GM21576 (cell line): ENCODE results near the gene HTATSF1.

Experiments used
- ATAC-seq: cut with Tn5 transposase; IDR thresholded peaks from one replicate; pipeline ENCODE4 v1.9.1; 2021; ENCODE audit warnings: mild to moderate bottlenecking, moderate library complexity; ENCODE audit not compliant: unreplicated experiment

Gene HTATSF1

DNA sequence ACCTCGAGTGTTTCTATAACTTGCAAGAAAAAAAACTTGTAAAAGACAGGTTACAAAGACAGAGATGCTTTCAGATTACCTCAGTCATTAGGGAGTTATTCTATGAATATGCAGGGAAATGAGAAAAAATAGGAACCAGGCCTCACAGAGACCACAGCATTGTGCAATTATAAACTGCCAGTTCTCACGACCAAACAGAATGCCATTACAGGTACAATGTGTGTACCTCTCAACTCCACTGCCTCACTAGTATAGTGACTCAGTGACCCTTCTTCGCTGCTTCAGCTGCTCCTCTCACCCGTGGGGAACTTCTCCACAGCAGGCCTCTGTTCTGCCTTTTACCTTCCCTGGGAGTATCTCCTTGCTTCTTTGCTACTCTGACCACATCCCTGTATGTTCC is 2.3 kb upstream of the HTATSF1 start:
- ATAC-seq: no peak

DNA sequence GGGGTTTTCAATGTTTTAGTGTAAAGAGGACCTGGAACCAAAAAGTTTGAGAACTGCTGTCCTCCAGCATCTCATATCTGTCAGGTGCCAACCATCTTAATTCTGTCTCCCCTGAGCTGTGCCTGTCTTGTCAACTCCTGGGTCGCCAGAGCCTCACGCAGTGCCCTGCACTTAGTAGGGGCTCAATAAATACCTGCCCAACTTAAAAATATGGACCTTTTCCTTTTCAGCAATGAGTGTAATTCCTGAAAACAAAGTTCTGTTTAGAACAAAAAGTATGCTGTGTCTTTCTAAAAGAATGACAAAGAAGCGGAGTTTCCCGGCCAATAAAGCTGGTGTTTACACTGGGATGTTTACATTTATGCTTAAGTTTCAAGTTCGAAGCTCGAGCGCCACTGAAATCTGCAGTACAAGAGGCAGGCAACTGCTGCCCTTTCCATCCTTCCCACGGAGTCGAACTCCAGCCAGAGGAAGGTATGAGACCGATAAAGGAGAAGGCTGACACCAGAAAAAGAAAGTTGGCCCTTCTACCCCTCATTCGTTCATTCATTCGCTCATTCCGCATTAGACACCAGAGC is 1.1 kb upstream of the HTATSF1 start:
- no peak for ATAC-seq

- peak; percentile 77 for ATAC-seq
Observed at GRCh38 chrX:136496764-136497555, 432 bp upstream of the HTATSF1 start.

DNA sequence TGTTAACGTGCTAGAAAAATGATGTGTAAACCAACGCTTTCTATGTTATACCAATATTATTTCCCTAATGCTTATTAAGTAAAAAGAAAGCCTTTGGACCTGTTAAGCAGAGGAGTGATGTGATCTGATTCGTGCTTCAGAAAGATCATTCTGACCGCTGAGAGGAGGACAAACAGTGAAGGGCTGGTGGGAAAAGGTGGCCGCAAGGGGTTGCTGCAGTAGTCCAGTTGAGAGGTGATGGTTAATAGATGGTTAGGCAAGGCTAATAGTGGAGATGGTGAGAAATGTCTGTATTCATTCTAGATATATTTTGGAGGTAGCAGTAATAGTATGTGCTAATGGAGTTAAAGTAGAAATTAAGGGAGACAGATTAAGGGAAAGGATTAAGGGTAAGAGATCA is 21.7 kb downstream of the HTATSF1 start:
- no peak for ATAC-seq

- no peak for ATAC-seq
Observed at GRCh38 chrX:136523770-136524169, 26.4 kb downstream of the HTATSF1 start.

GRCh38 chrX:136525738-136526606 is 28.6 kb downstream of the HTATSF1 start:
- no peak for ATAC-seq

DNA sequence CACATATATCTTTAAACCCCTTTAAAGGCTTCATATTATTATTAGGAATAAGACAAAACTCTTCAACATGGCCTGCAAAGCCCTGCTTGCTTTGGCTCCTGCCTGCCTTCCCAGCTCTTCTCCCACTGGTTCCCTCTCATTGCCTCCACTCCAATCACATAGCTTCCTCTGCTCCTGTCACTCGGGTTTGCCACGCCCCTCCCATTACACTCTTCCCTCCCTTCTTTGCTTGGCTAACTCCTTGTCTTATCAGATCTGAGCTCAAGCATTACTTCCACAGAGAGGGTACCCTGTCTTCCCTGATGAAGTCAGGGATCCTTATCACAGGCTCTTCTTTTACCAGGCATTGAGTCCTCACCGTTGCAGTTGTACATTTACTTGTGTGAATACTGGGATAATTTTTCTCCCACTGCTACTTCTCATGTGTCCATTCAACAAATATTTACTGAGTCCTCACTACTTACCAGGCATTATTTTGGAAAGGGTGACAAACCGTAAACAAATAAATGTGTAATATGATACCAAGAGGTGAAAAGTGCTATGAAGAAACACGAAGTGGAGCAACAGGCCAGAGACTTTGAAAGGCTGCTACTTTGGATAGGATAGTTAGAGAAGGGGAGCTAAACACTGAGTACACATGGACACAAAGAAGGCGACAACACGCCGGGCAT is 31.4 kb downstream of the HTATSF1 start:
- no peak for ATAC-seq

DNA sequence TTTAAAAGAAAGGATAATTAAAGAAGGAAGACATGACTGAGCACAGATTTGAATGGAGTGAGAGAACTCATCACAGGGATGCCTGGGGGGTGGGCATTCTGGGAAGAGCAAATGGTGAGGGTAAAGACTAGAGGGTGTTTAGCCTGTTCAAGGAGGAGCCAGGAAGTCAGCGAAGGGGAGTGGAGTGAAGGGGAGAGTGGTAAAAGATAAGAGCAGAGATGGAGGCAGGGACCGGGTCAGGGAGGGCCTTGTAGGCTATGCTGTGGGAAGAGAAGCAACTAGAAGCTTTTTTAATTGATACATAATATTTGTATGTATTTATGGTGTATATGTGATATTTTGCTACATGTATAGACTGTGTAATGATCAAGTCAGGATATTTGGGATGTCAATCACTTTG is 32.4 kb downstream of the HTATSF1 start:
- ATAC-seq: no peak

DNA sequence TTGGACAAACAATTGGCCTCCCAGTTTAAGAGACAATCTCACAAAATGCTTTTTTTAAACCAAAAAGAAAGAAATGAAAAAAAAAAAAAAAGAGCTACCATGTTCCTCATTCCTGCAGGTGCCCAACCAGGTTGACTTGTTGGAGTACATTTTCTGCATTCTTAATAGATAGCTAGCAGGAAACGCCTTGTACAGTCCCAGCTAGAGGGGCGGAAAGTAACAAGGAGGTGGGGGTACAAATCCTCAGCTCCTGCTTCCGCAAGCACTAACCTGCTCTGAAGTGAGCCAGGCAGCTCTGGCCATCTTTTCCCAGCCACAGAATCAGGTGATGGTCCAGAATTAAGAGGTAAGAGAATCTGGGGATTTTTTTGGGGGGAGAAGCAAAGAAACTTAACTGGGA is 34.6 kb downstream of the HTATSF1 start, which contains the start of gene VGLL1:
VGLL1 (plus strand) TSS at position 265 of the 400 bp plus-strand sequence. CDS start 3,806 bp downstream, outside the sequence.
- ATAC-seq: no peak

DNA sequence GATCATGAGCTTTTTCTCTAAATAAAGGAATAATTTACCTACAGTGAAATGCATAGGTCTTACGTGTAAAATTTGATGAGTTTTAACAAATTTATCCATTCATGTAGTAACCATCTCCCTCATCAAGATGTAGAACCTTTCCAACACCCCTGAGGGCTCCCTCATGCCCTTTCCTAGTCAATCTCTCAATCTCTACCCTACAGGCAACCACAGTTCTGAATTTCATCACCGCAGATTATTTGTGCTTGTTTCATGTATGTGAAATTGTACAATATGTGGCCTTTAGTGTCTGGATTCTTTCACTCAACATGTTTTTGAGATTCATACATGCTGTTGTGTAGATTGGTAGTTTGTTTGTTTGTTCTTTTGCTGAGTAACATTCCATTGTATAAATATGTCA is 36.7 kb downstream of the HTATSF1 start:
- ATAC-seq: no peak

DNA sequence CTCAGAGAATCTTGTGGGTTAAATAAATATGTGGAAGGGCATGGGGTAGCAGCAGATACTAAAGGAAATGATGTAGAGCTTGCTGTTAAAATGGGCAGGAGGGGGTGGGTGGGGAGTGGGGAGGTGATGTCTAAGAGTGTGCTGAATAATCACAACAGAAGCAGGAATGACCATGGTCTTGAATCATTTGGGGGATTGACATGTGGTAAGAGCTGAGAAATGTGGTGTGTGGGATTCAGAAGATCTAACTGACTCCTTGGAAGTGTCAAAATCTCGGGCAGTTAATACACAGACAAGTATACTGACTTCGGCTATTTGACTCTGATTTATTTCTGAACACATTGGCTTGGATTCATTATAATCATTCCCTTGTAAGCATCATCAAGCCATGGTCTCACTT is 41.4 kb downstream of the HTATSF1 start:
- ATAC-seq: no peak

DNA sequence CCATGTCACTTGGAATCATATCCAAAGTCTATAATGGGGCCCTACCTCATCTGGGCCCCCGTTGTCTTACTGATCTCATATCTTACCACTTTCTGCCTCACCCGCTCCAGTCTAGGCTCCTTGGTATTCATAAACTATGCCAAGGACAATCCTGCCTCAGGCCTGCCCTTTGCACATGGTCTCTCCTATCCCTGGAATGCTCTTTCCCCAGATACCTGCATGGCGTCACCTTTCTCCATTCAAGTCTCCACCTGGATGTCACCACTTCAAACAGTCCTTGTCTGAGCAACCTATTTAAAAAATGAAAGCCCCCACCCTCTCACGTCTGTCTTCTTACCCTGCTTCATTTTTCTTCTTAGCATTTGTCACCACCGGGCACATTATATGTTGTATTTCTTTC is 42.8 kb downstream of the HTATSF1 start:
- ATAC-seq: no peak

DNA sequence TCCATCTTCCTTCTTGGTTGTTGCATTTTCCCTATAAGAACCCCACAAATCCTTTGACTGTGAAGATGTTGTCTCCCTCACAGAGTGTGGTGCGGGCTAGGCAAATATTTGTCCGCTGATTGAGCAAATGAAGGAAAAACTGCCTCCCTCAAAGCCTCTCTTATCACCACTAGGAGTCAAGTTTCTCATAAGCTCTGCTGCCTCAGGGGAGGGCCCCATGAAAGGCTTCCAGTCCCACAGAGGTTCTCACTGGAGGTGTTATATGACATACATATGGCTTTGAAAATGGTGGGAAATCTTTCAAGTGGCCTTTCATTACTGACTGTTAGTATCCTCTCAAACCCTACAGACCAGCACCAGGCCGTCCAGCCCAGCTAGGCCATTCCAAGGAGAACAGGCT is 43.9 kb downstream of the HTATSF1 start:
- no peak for ATAC-seq

DNA sequence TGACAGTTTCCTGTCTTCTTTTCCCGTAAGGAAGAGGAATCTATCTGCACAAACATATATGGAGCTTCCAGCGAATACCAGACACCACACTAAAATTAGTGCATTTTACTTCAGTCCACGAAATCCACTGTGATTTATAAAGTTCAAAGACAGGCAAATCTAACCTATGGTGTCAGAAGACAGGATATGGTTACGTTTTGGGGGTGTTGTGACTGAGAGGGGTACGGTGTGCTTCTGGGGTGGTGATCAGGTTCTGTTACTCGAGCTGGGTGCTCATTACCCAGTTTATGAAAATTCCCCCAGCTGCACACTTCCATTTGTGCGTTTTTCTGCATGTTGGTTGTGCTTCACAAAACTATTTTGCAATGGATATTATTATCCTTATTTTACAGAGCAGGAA is 44.9 kb downstream of the HTATSF1 start:
- ATAC-seq: no peak

DNA sequence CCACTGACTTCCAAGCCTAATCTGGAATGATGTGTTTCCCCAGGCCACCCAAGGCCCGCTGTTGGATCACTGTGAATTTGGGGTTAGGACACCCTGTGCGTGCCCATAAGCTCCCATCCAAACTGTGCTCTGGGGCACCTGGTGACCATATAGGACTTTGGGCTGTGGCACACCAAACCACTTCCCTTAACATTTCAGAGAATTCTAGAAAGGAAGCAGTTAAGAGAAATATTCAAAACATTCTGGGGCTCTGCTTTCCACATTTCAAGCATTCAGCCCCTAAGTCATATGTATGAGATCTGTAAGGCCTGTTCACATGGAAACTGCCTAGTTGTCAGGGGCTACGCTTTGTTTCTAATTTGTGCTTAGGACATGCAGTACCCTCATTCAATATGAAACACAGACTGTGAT is 49.0 kb downstream of the HTATSF1 start:
- no peak for ATAC-seq

GRCh38 chrX:136549226-136549625 is 51.8 kb downstream of the HTATSF1 start:
- ATAC-seq: no peak

- ATAC-seq: no peak
Observed at GRCh38 chrX:136551410-136551809, 54.0 kb downstream of the HTATSF1 start.

DNA sequence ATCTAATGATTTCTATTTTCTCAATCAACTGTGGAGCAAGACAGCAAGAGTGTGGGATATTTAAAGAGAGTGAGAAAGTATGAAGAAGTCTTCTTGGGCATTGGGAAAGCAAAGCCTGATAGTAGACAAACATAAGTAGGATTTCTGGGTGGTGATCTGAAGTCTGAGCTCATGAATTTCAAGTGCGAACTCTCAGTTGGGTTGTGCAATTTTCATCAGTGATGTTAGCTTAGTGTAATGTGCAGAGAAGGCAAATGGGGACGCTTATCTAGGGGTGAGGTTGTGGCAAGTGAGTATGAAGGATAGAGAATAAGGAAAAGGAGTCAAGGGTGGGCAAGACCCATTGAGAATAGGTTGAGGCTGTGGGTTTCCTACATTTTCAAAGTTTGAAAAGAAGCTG is 58.3 kb downstream of the HTATSF1 start:
- no peak for ATAC-seq
